SIG-M5 treated with dmso at 0.1 percent for 504 hours (cell line): ENCODE measurements around the gene SPNS3.
A peak's percentile ranks its signal among the peaks of the same experiment; 100 is the strongest.

Experiments used
- DNase-seq: peaks from one replicate; lab custom pipeline; 2025; ENCODE audit not compliant: unreplicated experiment; lab: John Stamatoyannopoulos, UW

SPNS3 gene

GRCh38 chr17:4433515-4434031 lies at the start of gene SPNS3:
SPNS3 (plus strand) TSS chr17:4433940; CDS start chr17:4433968, 28 bp downstream.
- peak; percentile 97 for DNase-seq

GRCh38 chr17:4386406-4386805 lies 47.3 kb upstream of the SPNS3 start:
- DNase-seq = no peak

- no peak for DNase-seq
Measured at GRCh38 chr17:4387137-4387536, 46.6 kb upstream of the SPNS3 start.

GRCh38 chr17:4389079-4389478 lies 44.7 kb upstream of the SPNS3 start:
- DNase-seq = no peak

- DNase-seq = no peak
Measured at GRCh38 chr17:4393806-4394205, 39.9 kb upstream of the SPNS3 start.

- no peak for DNase-seq
Measured at GRCh38 chr17:4394208-4395110, 39.3 kb upstream of the SPNS3 start.

- DNase-seq = no peak
Measured at GRCh38 chr17:4395111-4395478, 38.6 kb upstream of the SPNS3 start.

GRCh38 chr17:4397840-4398239 lies 35.9 kb upstream of the SPNS3 start:
- DNase-seq = no peak

- DNase-seq = no peak
Measured at GRCh38 chr17:4405038-4405669, 28.6 kb upstream of the SPNS3 start.

GRCh38 chr17:4405699-4406098 lies 28.0 kb upstream of the SPNS3 start:
- no peak for DNase-seq

GRCh38 chr17:4406386-4406785 lies 27.4 kb upstream of the SPNS3 start:
- DNase-seq = no peak

- no peak for DNase-seq
Measured at GRCh38 chr17:4407216-4407615, 26.5 kb upstream of the SPNS3 start.

- DNase-seq = no peak
Measured at GRCh38 chr17:4407851-4408250, 25.9 kb upstream of the SPNS3 start.

- DNase-seq = no peak
Measured at GRCh38 chr17:4409659-4410058, 24.1 kb upstream of the SPNS3 start.

- DNase-seq = no peak
Measured at GRCh38 chr17:4411201-4411600, 22.5 kb upstream of the SPNS3 start.

- peak; percentile 74 for DNase-seq
Measured at GRCh38 chr17:4412933-4413831, 20.6 kb upstream of the SPNS3 start.

- DNase-seq = no peak
Measured at GRCh38 chr17:4417129-4417667, 16.5 kb upstream of the SPNS3 start.

GRCh38 chr17:4420692-4421131 lies 13.0 kb upstream of the SPNS3 start:
- DNase-seq = peak; percentile 73

- no peak for DNase-seq
Measured at GRCh38 chr17:4422864-4423263, 10.9 kb upstream of the SPNS3 start.

GRCh38 chr17:4425398-4425797 lies 8.3 kb upstream of the SPNS3 start:
- DNase-seq = peak; percentile 85
